Stimulated activated CD8-positive, alpha-beta memory T cell treated with anti-CD3 and anti-CD28 coated beads, Interleukin-4, amount 100 ng/mL, for 1 hour (primary cell): ENCODE data around the gene NR6A1.
"Not testable (repeated sequence)": the region's sequence is repeated elsewhere in the genome, so short reads cannot be mapped to it uniquely, and the experiment has no call there.

Source experiments
- DNase-seq, 2 donors: peaks; one replicate each; pipeline ENCODE4 v3.0.0-alpha.2; 2020; ENCODE audit warnings: low read depth in 2 of 2, low spot score in 1 of 2

The NR6A1 gene

DNA sequence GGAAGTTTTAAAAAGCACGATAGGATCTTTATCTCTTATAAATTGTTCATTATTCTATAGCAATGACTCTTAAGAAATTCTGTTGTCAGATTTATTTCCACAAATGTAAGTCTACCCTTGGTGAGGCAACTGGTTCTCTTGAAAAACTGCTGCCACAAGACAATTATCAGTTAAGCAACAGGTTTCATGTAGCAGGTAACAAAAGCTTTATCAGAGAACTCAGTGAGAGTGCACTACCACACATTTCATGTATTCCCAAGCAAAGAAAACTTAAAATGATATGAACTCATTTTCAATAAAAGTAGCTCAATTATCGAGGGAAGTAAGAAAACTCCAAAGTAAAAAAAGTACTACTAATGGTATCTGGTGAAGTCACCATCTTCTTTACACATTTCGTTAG lies 9.4 kb downstream of the NR6A1 start:
- no peak for DNase-seq

- no peak for DNase-seq
Measured at GRCh38 chr9:124761196-124761595, 9.9 kb downstream of the NR6A1 start.

DNA sequence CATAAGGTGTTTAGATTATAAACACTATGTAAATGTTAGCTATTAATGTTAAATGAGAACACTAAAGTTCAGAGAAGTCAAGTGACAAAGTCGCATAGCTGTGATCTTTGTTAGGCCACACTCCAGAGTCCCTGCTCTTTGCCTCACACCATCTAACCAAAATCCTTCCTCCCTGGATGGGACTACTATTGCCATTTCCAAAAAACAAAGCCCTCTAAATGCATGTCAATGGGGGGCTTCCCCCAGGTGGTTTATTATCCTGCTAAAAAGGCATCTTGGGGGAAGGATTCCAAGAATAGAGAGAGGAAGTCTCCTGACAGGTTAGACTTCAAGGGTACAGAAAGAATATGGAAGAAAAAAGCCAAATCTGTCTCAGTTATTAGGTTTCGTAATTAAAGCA lies 10.4 kb downstream of the NR6A1 start:
- no peak for DNase-seq

- DNase-seq: no peak
Measured at GRCh38 chr9:124759327-124759726, 11.8 kb downstream of the NR6A1 start.

- DNase-seq: no peak
Measured at GRCh38 chr9:124758691-124759090, 12.4 kb downstream of the NR6A1 start.

DNA sequence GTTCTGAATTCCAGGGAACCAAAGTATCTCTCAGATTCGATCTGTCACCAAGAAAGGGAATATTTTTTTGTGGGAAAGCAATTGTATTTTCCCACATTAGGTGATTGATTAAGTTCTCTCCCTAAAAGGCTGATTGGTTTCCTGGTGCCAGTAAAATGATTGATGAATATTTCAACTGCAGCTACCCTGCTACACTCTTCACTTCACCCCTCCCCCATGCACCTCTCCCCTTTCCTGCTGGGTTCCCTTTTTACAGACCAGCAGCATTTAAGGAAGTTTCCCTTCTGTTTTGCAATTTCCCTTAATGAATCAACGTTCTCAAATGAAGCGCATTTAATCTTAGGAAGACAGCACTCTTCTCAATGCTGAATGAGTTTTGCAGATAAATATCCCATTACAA lies 13.1 kb downstream of the NR6A1 start:
- no peak for DNase-seq

DNA sequence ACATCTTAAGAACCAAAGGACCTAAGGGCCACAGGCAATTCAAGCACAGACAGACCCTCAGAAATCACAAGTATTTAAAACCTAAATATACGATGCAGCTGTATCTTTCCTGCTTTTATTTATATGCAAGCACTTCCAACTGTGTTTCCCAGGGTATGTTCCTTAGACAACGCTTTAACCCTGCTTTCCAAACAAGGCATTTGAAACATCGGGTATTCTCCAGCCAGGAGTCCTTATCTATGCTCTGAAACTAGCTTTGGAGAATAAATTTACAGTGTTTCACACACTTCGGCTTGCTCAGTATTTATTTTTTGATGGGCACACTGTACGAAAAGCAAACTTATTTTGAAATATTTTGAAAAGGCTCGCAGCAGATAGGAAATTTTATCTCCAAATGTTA lies 13.5 kb downstream of the NR6A1 start:
- DNase-seq: no peak

DNA sequence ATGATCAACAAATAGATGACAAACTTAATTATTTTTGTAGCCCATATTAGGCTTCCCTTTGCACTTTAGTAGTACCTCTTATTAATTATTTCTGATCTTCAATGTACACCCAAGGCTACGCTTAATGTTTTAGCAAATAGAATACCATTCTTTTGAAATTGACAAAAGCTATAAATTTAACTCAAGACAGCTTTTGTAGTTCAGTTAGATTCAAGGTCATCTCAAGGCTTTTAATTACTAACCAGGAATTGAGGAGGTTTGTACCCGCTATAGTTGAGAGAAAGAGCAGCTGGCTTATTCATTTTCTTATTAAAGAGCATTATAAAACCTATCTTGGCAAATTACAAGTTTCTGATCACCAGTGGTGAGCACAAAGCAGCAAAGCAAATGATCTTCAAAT lies 15.1 kb downstream of the NR6A1 start:
- no peak for DNase-seq

DNA sequence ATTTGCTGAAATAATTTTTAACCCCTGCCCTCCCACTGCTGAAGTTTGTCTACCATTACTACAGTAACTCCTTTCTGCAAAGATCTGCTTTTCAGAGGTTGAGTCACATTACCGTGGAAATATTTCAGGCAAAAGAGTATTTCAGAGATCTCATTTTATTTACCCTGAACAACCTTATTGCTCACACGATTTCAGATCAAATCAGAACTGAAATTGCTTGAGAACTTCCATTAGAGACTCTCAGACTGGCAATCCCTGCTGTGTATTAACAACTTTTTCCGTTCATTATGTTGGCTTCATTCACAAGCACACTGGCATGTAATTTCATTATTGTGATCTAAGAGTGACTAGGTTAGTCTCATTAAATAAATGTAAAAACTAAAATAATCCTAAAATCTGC lies 16.1 kb downstream of the NR6A1 start:
- DNase-seq: no peak

DNA sequence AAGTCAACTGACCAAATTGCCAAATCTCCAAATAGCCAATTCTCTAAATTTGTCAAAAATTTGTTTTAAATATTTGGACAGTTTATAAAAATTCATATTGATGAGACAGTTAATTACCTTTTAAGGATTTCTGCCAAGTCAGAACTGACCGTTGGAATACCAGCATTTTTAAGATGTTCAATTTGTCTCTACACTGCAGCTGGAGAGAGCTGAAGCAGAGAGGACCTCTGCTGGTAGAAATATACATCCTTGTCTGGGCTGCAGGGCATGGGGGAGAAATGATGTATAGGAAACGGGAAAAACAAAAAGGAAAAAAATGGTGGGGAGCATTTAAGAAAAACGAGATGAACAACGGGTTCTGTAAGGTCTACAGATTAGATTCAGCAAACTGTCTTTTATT lies 16.8 kb downstream of the NR6A1 start:
- no peak for DNase-seq

DNA sequence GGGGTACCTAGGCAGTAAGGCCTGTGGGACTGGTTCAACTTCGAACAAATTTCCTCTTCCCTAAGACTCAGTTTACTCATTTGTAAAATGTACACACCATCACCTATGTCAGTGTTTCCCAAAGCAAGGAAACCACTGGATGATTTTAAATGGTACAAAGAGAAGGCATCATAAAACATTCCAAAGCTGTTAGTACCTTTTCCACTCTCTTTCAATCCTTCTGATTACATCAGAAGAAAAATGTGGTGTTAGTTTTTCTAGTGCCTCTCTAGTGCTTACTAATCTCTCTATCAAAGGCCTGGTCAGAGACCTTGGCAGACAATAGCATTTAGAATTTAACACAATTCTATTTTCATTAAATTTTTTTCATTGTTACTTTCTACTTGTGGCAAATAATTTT lies 18.1 kb downstream of the NR6A1 start:
- no peak for DNase-seq

DNA sequence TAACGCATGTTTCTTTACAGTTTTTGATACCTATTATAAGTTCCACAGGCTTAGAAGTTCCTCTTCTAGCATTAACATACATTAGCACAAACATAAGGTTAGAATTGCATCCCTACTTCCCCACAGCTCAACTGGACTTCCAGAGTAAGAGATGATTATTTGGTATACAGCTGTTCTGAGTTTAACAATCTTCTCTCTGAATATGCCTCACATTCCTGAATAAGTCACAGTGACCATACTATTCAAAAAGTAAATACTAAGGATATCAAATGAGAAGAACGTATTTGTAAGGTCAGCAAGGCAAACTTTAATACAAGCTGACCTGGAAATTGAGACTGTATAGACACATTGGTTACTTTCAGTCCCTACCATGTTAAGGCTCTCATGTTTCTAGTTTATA lies 21.3 kb downstream of the NR6A1 start:
- DNase-seq: no peak

- DNase-seq: no peak
Measured at GRCh38 chr9:124749284-124749683, 21.8 kb downstream of the NR6A1 start.

- no peak for DNase-seq
Measured at GRCh38 chr9:124747065-124747464, 24.0 kb downstream of the NR6A1 start.

DNA sequence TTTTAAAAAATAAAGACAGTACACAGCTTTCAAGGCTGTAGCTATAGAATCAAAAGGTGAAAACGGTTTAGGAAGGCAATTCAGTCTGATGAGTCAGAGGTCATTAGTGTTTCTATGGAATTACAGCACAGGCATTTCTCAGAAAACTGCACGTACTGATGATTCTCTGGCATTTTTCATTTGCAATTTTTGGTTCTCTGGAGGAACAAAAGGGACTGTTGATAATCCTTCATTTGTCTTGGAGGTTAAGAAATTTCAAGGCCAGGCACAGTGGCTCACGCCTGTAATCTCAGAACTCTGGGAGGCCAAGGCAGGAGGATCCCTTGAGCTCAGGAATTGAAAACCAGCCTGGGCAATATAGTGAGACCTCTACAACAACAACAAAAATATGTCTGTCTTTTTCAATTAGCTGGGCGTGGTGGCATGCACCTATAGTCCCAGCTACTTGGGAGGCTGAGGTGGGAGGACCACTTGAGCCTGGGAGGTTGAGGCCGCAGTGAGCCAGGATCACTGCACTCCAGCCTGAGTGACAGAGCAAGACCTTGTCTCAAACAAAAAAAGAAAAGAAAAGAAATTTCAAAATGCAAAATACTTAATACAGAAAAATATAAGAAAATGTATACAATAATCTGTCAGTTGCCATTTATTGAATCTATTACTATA lies 27.3 kb downstream of the NR6A1 start:
- no peak for DNase-seq

- no peak for DNase-seq
Measured at GRCh38 chr9:124742940-124743339, 28.2 kb downstream of the NR6A1 start.

- no peak for DNase-seq
Measured at GRCh38 chr9:124741662-124742061, 29.4 kb downstream of the NR6A1 start.

GRCh38 chr9:124741149-124741548 lies 30.0 kb downstream of the NR6A1 start:
- no peak for DNase-seq

DNA sequence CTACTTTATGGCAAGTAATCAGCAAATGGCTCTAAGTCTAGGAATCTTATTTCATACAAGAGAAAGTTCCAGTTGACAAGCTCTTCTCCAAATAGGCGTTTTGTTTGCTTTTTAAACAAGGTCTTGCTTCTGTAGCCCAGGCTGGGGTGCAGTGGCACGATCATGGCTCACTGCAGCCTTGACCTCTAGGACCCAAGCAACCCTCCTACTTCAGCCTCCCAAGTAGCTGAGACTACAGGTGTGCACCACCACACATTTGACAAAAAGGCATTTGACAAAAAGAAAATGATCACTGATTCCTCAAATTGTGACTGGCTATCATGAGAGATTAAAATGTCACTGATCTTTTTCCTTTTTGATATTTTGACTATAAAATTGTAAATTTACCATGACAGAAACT lies 31.8 kb downstream of the NR6A1 start:
- no peak for DNase-seq

GRCh38 chr9:124738075-124738474 lies 33.0 kb downstream of the NR6A1 start:
- DNase-seq: not testable (repeated sequence)

DNA sequence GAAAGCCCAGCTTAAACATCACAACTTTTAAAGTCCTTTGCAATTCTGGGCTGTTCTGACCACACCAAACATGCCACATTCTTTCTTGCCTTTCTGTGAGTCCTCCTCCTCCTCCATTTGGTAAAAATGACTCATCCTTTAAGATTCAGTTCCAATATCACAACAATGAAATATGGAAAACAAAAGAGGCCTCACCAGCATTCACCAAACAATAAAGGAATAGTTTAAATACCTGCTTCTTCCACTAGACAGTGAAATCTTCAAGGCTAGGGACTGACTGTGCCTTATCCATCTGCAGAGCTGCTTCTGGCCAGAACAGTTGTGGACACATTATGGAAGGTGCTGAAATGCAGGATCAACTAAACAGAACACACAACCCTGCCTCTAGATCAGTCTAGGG lies 36.0 kb downstream of the NR6A1 start:
- DNase-seq: no peak

- DNase-seq: not testable (repeated sequence)
Measured at GRCh38 chr9:124734741-124735083, 36.4 kb downstream of the NR6A1 start.

DNA sequence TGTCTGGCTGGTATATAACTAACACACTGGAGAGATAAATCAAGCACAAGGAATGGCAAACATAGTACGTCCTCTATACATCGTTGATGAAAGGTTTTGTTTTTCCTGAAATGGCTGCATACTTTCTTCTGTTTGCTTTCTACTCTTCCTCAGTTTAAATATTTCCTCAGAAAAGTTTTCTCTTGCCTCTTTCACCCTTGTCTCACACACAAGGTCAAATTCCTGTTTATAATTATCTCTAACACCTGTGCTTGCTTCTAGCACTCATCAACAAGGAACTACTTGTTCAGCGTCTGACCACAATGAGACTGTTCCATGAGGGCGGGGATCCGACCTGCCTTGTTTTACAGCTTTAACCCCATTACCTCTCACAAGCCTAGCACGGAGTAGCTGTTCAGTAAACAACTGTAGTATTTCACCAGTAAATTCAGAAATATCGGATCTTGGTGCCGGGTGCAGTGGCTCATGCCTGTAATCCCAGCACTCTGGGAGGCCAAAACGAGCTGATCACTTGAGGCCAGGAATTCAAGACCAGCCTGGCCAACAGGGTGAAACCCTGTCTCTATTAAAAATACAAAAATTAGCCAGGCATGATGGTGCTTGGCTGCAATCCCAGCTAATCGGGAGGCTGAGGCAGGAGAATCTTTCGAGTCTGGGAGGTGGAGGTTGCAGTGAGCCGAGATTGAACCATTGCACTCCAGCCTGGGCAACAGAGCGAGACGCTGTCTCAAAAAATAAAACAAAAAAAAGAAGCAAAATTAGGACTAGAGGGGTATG lies 37.0 kb downstream of the NR6A1 start:
- no peak for DNase-seq
